ENCODE measurements around the gene GGT6.

GGT6 gene

DNA sequence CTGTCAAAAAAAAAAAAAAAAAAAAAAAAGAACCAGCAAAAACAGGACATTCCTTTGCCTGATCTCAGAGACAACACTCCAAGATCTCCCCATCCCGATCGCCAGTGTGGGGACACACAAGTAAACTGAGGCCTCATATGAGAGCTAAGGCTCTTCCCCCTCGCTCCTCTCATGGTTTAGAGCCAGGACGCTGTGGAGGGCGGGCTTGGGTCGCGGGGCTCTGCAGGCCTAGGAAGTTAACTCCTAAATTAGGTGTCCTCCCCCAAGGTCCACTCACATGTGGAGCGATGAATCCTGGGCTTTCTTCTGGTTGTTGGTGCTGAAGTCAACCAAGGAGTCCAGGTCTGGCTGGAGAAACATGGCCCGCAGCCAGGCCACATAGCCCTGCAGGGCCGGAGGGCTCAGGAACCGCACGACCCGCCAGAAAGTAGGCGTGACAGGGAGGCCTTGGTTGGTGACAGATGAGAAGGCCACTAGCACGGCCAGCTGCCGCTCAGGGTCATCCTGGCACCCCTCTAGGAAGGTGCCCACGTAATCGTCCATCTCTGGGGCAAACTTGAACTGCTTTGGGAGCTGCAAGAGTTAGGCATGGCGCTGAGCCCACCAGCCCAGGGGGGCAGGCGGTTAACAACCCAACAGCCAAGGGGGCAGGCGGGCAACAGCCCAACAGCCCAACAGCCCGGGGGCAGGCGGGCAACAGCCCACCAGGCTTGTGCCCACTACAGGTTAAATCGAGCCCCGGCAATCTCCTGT lies 10.4 kb downstream of the GGT6 start:
- no peak for DNase-seq

DNA sequence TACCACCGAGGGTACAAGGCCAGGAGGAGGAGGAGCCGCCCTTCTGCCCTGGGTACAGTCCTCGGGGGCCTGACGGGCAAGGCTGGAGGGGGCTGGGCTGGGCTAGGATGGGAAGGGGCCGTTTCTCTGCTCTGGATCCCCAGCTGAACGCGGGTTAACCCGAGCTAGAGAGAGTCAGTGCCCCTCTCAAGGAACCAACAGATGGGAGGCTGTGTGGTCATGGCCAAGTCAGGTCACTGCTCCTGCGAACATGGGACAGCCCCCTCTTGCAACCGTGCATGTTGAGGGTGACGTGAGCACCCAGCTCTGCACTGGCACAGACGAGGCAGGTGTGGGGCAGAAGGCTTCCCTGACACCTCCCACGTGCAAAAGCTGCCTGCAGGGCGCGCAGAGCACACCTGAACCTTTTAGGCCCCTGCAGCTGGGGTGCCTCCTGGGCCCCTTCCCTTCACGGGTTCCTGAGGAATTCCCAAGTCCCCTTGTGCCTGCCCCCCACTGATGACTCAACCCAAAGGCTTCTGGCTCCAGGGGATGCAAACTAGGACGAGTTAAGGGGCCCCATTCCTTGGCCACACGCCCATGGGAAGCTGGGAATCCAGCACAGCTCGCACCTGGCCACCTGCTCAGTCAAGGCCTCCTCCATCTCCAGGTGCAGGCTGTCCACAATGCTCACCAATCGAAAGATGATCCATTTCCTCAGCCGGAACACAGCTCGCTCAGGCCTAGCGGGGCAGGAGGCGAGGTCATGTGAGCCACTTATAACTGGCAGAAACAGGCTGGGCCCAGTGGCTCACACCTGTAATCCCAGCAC lies 11.5 kb downstream of the GGT6 start:
- no peak for DNase-seq

DNA sequence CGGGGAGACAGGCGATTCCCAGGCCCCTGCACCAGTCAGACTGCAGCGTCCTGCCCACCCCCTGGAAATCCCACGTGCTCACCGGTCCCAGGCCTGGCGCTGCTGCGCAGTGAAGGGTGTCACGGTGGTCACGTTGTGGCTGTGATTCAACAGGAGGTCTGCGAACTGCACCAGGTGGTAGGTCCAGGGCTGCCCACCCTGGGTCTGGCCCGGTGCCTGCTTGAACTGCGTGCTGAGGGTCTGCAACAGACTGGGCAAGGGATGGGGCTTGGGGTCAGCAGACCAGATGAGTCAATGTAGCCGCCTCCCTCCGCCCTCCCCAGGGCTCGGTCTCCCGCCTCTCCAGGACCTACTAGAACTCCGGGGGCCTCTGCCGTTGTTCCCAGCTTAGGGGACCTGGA lies 12.3 kb downstream of the GGT6 start:
- no peak for DNase-seq

DNA sequence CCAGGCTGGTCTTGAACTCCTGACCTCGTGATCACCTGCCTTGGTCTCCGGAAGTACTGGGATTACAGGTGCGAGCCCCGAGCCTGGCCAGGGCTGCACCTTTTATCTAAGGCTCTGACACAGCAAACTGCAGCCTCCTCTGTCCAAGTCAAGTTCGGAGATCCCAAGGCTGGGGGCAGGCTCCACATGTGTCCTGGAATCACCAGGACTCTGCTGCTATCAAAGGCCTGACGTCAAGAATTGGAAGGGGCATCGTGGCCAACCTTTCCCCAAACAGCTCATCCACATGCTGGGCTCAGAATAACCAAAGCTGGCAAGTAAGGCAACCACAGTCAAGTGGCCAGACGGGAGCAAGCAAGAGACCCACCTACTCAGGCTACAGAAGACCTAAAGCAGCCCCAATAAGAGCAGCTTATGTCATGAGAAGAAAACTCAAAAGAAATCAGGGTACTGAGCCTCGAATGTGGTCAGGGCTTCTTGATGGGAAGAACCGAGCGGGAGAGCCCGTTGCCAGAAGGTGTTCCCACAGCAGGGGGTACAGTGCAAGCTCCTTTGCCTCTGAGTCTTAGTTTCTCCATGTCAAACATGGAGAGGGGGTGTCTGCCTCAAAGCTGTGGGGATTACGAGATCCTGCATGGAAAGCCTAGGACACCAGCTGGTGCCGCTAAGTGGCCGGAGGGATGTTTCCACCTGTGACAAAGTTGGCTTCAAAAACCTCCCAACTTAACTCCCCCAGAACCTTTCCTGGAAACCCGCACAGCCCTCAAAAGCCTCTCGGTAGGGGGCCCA lies 13.1 kb downstream of the GGT6 start:
- DNase-seq: no peak

DNA sequence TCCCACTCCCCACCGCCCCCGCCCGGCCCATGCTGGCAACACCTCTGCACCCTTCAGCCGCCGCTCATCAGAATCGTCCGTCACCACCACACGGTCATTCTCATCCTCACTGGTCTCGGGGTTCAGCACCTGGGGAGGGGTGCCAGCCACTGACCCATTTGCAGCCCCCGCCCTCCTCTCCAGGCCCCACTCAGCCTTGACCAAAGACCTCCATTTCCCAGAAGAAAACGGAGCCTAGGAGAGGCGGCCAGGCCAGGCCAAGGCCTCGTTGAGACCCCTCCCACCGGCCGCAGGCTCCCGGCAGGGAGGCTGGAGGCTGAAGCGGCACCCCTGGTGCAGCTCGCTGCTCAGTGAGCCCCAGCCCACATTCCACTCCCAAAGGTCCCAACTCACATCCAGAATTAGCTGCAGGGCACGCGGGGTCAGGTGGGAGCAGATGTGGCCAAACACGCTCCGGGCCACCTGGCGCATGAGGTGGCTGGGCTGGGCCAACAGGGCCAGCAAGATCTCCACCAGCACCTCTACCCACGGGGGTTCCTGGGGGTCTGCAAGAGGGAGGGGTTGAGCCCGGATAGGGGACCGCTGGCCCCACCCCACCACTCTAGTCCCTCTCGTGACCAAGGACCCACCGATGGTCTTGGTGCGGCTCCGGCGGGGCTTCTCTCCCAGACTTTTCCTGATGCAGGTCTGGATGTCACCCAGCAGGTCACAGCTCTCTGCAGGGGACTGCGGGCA lies 15.0 kb downstream of the GGT6 start:
- no peak for DNase-seq

DNA sequence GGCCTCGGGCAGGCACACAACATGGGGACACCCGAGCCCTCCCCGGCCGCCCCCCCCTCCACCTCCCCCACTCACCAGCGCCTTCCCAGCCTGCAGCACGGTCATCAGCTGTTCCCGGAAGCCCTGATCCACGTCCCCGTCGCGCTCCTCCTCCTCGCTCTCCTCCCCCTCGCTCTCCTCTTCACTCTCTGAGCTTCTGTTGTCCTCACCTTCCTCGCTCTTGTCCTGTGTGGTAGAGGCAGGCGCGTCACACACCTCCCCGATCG lies 15.5 kb downstream of the GGT6 start:
- no peak for DNase-seq

DNA sequence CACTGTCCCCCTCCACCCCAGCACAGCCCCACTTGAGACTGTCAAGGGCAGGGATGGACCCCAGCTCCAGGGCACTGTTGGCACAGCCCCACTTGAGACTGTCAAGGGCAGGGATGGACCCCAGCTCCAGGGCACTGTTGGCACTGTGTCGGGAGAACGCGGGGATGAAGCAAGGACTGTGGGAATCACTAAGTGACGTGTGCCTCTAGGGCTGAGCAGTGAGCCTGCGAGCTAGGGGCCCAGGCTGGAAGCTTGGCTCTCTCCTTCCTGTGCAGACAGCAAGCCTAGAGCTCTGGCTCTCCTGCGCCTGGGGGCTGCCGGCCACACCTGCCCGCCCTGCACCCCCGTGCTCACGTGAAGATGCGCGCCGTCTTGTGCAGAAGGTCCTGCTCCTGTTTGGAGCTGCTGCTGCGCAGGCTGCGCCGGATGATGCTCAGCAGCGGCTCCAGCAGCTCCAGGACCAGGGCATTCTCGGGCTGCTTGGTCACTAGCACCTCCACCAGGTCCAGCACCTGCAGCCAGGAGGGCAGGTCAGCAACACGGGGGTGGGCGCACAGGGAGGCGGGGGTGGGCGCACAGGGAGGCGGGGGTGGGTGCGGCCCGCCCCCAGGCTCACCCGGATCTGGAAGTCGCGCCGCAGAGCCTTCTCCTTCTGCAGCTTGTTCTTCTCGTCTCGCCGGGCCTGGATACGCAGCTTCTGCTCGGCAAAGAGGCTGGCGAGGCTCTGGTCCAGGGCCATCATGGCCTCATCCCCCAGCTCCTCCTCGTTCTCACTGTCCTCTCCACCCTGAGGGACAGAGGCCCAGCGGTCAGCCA lies 16.0 kb downstream of the GGT6 start:
- no peak for DNase-seq

DNA sequence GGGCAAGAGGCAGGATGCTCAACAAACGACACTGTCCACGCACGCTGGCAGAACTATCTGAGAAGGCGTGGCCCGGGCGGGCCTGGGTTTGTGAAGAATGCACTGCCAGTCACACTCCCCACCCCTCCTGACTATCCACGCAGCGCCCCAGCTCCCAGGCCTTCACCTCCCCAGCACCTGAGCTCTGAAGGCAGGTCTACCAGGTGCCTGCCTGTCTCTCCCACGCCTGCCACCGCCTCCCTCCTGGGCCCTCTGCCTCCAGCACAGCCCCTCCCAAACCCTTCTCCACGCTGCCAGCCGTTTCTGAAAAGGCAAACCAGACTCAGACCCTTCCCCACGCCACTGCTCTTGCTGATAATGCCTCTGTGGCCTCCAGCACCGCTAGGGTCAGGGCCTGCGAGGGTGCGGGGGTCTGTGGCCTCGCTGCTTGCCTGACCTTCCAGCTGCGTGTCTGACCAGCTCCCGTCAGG lies 16.8 kb downstream of the GGT6 start:
- DNase-seq: no peak

DNA sequence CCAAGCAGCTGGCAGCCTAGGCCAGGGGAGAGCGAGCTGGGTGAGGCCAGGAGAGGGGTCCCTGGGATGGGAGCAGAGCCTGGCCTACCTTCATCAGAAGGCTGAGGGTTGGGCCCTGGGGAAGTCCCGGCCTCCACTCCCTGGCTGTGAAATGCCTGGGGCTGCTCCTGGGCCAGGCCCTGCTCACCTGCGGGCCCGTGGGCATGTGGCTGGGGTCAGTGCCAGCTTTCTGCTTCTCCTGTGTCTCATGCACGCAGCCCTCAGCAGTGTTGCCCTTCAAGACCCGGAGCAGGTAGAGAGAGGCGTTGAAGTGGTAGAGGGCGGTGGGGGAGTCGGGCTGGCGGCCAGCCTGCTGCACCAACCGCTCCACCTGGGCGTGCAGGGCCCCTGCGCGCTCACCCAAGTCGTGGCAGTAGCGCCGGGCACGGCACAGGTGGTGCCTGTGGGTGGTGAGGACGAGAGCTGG lies 17.6 kb downstream of the GGT6 start:
- no peak for DNase-seq

DNA sequence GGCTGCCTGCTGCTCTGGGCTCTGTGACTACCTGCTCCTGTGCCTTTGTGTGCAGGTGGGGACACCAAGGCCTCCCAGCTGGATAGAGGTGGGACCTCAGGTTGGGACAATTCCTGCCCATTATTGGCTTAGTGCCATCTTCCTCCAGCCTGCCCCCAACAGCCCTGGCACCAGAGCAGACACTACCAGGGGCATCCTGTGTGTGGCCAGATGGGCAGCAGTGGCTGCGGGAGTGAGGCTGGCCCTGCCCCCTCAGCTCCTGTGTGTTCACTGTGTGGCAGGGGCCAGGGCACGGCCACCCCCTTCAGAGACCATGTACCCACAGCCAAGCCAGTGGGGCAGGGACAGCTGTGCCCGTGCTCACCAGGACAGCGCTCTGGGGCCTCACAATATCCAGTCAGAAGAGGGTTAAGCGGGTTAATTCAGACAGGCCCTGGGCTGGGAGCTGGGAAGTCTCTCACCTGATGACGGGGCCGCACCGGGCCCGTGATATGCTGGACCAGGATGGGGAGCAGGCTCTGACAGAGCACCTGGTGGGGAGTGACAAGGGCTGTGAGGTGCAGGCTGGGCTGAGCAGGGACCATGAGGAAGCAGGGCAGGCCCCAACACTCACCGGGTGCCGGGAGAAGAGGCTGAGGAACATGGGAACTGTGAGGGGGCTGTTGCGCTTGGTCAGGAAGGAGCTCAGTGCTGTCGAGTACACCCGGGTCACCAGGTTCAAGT lies 18.2 kb downstream of the GGT6 start:
- no peak for DNase-seq

DNA sequence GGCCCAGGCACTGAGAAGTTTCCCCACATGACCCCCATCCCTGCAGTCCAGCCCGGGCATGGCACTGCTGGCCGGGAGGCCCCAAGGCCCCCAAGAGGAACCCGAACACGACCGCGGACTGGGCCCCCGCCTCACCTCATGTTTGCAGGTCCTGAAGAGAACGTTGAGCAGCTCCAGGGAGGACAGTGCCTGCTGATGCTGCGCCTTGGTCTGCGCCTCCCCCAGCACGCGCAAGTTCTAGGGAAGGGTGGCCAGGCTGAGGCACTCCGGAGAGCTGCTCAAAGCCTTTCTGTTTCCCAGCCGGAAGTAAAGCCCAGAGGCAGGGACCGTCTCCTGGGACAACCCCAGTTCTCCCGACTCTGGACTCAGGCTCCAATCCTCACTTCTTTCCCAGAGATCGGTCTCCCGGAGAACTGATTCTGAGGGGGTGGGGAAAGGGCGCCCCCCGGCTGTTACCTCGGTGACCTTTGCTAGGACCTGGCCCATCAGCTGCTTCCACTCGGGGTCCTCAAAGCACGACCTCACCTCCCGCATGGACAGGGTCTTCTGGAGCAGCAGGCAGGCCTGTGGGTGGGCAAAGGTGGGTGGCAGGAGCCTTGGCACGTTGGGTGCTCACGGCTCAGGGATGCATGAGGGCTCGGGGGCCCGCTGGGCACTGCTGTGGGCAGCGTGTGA lies 18.9 kb downstream of the GGT6 start:
- no peak for DNase-seq

DNA sequence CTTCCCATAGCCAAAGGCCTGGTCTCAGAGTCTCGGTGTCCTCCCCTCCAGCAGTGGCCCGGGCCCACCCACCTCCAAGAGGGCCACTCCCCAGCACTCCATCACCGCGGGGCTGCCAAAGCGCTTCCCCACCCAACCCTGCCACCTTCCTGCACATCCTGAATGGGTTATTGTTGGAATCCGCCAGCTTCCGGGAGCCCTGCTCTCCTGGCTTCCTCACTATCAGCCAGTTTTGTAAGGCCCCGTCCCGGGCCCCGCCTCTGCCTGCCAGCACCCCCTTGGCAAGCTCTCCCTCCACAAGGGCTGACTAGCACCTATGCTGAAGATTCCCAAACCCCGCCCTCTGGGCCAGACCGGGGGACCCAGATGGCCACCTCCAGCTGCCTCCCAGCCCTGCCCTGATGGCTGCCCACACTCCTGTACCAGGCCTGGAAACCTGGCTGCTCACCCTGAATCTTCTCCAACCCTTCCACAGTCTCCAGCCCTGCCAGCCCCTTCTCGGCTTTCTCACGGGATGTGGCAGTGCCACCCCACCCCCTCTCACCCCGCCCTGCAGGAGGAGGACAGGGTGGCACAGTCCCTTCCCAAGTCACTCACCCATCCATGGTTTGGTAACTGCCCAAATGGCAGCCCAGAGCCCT lies 19.6 kb downstream of the GGT6 start:
- no peak for DNase-seq

DNA sequence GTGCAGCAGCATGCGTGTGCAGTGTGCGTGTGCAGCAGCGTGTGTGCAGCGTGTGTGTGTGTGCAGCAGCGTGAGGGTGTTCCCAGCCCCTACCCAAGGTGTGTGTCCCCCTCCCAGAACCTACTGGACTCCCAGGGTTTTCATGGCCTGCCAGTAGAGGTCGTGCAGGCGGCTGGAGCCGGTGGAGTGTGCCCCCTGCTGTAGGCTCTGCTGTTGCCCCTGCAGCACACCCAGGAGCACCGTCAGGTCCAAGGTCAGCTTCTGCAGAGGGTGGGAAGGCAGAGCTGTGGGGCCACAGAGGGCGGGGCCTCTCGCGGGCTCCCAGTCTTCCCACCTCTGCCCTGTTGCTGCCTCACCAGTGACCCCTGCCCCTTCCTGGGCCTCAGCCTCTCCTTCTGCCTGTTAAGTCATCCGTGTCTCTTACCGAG lies 20.1 kb downstream of the GGT6 start:
- no peak for DNase-seq

DNA sequence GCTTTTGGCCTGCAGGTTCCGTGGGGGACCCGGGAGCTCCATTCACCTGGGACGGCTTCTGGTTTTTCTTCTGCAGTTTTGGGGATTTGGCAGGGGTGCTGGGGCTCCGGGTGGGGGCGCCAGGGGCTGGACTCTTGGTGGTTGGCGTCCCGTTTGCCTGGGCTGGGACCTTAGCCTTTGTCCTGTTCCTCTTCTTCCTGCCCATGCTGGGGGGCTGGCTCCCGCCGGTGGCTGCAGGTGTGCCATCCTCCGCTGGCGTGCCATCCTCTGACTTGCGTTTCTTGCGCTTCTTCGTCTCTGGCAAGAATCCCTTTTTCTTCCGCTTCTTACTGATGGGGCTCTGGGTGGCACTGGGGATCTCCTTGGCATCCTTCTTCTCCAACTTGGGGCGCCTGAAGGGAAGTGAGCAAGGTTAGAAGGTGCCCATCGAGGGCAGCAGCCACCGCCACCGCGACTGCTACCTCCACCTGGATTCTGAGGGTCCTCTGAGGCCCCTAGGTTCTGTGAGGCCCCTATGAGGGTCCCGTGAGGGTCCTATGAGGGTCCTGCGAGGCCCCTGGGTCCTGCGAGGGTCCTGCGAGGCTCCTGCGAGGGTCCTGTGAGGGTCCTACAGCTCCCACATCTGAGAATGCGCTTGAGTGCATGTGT lies 20.7 kb downstream of the GGT6 start:
- no peak for DNase-seq

DNA sequence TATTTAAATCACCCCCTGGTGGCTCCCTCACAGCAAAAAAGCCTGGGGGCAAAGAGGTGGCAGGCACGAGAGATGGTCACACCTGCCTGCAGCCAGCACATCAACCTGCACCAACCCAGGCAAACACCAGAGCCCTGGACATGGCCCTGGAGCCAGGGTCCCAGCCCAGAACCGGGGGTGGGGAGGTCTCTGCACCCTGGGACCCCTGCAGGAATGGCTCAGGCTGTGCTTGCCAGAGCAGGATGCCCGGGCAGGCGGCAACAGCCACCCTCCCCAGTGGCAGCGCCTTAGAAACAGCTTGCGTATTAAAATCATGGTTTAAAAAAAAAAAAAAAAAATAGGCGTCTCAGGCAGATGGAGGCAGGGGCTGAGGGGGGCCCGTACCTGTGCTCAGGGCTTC lies 21.4 kb downstream of the GGT6 start:
- no peak for DNase-seq

DNA sequence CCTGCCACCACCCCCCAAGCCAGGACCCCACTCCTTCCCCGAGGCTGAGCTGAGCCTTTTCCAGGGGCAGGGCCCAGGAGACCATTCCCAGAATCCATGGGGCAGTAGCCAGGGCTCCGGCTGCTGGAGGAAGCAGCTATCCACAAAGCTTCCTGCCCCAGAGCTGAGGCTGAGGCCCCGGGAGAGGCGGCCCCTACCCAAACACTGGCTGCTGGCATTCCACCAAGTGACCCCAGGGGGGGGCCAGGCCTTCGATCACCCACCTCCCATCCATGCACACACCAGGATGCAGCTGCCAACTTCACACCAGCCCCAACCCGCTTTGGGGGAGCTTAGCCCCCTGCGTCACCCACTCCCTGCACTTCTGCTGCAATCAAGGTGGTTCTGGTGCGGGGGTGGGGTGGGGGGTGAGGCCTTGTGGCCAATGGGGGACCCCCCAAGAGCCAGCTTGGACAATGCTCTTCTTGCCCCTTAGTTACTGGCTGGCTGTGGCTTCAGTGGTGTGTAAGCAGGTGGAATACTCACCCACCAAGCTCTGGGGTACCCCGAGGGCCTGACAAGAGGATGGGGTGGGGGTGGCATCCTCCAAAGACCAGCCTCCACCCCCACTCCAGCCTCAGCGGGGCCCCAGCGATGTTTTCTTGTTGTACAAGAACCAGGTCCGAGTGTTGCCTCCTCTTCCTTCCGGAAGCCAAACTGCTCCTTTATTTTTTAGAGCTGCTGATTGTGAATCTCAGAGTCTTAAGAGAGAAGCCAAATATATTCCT lies 22.0 kb downstream of the GGT6 start:
- DNase-seq: no peak

DNA sequence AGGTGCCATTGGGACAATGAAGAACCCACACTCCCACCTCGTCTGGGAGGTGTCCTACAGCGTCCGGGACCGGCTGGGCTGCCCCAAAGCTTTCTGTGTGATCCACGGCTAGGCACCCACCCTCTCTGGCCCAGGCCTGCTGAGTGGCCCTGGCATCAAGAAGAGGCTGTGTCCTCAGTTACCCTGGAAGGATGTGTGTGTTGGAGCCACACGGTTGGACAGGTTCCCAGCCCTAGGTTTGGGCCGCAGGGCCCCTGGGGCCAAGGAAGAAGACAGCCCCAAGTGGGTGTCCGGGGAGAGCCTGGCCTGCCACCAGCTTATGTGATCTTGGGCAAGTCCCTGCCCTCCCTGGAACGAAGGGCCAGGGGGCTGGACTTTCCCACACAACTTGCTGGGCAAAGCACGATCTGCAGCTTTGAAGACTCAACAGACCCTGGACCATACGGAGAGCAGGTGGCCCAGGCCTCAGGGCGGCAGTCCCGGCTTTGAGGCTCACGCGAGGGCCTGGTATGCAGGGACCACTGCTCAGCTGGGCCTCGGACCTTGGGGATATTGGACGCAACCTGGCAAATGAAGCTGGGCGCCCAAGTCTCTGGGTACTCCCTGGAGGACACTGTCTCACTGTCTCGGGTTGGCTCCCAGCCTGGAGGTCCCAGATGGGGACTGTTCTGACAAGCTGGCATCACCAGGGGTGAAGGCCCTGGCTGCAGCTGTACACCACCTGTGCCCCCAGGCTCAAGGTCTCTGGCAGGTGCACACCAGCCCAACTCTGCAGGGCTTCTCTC lies 22.7 kb downstream of the GGT6 start:
- DNase-seq: no peak
